Measurements from ENCODE around the gene VWA5A.

DNA sequence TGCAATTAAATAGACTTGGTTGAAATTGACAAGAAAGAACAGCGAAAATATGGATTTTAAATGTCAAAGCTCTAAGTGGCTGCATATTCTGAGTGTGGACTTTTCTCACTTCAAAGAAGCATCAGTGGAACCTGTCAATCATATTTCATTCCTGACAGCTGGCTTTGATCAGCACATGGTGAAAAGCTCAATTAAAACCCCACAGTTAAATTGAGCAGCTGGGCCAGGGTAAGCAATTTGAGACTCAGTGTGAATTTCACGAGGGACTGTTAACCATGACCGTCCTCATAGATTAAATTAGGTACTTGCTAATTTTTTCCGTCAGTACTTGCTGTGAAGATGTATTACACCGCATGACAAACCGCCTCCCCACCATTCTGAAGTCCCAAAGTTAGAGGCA is 56.9 kb downstream of the VWA5A start:
- TF ChIP-seq, protein P1, sequence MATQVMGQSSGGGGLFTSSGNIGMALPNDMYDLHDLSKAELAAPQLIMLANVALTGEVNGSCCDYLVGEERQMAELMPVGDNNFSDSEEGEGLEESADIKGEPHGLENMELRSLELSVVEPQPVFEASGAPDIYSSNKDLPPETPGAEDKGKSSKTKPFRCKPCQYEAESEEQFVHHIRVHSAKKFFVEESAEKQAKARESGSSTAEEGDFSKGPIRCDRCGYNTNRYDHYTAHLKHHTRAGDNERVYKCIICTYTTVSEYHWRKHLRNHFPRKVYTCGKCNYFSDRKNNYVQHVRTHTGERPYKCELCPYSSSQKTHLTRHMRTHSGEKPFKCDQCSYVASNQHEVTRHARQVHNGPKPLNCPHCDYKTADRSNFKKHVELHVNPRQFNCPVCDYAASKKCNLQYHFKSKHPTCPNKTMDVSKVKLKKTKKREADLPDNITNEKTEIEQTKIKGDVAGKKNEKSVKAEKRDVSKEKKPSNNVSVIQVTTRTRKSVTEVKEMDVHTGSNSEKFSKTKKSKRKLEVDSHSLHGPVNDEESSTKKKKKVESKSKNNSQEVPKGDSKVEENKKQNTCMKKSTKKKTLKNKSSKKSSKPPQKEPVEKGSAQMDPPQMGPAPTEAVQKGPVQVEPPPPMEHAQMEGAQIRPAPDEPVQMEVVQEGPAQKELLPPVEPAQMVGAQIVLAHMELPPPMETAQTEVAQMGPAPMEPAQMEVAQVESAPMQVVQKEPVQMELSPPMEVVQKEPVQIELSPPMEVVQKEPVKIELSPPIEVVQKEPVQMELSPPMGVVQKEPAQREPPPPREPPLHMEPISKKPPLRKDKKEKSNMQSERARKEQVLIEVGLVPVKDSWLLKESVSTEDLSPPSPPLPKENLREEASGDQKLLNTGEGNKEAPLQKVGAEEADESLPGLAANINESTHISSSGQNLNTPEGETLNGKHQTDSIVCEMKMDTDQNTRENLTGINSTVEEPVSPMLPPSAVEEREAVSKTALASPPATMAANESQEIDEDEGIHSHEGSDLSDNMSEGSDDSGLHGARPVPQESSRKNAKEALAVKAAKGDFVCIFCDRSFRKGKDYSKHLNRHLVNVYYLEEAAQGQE (IDR thresholded peaks at IDR 0.05; ENCODE audit: insufficient read depth in 1 of 2, low read depth in 2 of 2, low read length in 1 of 2) = no peak
- TF ChIP-seq, protein P2, sequence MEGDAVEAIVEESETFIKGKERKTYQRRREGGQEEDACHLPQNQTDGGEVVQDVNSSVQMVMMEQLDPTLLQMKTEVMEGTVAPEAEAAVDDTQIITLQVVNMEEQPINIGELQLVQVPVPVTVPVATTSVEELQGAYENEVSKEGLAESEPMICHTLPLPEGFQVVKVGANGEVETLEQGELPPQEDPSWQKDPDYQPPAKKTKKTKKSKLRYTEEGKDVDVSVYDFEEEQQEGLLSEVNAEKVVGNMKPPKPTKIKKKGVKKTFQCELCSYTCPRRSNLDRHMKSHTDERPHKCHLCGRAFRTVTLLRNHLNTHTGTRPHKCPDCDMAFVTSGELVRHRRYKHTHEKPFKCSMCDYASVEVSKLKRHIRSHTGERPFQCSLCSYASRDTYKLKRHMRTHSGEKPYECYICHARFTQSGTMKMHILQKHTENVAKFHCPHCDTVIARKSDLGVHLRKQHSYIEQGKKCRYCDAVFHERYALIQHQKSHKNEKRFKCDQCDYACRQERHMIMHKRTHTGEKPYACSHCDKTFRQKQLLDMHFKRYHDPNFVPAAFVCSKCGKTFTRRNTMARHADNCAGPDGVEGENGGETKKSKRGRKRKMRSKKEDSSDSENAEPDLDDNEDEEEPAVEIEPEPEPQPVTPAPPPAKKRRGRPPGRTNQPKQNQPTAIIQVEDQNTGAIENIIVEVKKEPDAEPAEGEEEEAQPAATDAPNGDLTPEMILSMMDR (IDR thresholded peaks at IDR 0.05) = no peak
- TF ChIP-seq TCF7L2 (IDR thresholded peaks at IDR 0.05; ENCODE audit: low read depth, low read length) (no peak), POLR2AphosphoS5 (IDR thresholded peaks at IDR 0.05; ENCODE audit: low read depth, low read length) (no peak), SIN3A (IDR thresholded peaks at IDR 0.05; ENCODE audit: borderline replicate concordance, insufficient read depth, low read depth, low read length) (no peak)

All from Panc1 (cell line).